Body of pancreas (tissue), 4 donors: ENCODE results near the gene PTMS. TPM values are rescaled to one million over a fixed set of nuclear protein-coding genes. Genes with fewer than 3 reads are reported as not detected.

Experiments used
- ATAC-seq: fragments of 150-250 bp; one replicate; pipeline ENCODE4 v1.9.1; 2016
- DNase-seq, 4 donors: peaks; one replicate each; pipeline ENCODE4 v3.0.0-alpha.2; 2019
- H3K27ac ChIP-seq, 4 donors: fragments of 200-600 bp; sonication (generic); 1 replicate in 3 of 4; 2 replicates in 1 of 4; pipeline versions ENCODE4 v1.5.1 to v1.6.1; 2016 to 2019; ENCODE audit warnings: mild to moderate bottlenecking in 1 of 4, mixed read lengths in 1 of 4, moderate library complexity in 1 of 4
- H3K27me3 ChIP-seq, 2 donors: fragments of 200-600 bp; sonication (generic); one replicate each; pipeline ENCODE4 v1.6.0; 2016; ENCODE audit warnings: mild to moderate bottlenecking in 1 of 2
- H3K36me3 ChIP-seq, 2 donors: fragments of 200-600 bp; sonication (generic); replicated peaks in 1 of 2; 2 replicates each; pipeline ENCODE4 v1.5.1; 2016; ENCODE audit warnings: low read depth in 2 of 2; ENCODE audit not compliant: insufficient read depth in 1 of 2
- H3K4me1 ChIP-seq: fragments of 200-600 bp; sonication (generic); one replicate; pipeline ENCODE4 v1.6.0; 2016
- H3K4me3 ChIP-seq, 2 donors: fragments of 200-600 bp; sonication (generic); 1 replicate in 1 of 2; 2 replicates in 1 of 2; pipeline ENCODE4 v1.5.1; 2016 to 2019
- H3K9me3 ChIP-seq, 3 donors: fragments of 200-600 bp; sonication (generic); 1 replicate in 2 of 3; 2 replicates in 1 of 3; pipeline ENCODE4 v1.5.1; 2016
- POLR2A ChIP-seq, 3 donors: fragments of 450-650 bp; IDR thresholded peaks; one replicate each; pipeline ENCODE4 v1.6.1; 2016; ENCODE audit warnings: antibody characterized with exemption in 3 of 3, mild to moderate bottlenecking in 2 of 3
- WGBS, 2 donors: methylation state at CpG; one replicate each; pipeline ENCODE4 v1.1.5; 2017; 5-methylcytosine and 5-hydroxymethylcytosine counted together
- intact Hi-C: fragments of 100-400 bp; cut with DNase I; formaldehyde crosslinking; loops from one replicate; pipeline ENCODE4 v1.15.1; 2023
- total RNA-seq, 2 donors: library from RNA; depleted of rRNA; stranded (reverse); fragments of >200 nt; gene quantifications; one replicate each; pipeline ENCODE4 v1.1.0, GENCODE V29; 2016
- TF ChIP-seq, protein P1 (sequence below), 7 experiments: fragments of 450-650 bp in 4 of 7; fragments of 200-600 bp in 3 of 7; sonication (generic) in 3 of 7; IDR thresholded peaks; one replicate each; pipeline ENCODE4 v1.5.1; 2016 to 2019; ENCODE audit warnings: antibody characterized with exemption in 7 of 7

PTMS gene
- total RNA-seq, 2 donors from 2014 or later, result 69.5 to 109 TPM

DNA sequence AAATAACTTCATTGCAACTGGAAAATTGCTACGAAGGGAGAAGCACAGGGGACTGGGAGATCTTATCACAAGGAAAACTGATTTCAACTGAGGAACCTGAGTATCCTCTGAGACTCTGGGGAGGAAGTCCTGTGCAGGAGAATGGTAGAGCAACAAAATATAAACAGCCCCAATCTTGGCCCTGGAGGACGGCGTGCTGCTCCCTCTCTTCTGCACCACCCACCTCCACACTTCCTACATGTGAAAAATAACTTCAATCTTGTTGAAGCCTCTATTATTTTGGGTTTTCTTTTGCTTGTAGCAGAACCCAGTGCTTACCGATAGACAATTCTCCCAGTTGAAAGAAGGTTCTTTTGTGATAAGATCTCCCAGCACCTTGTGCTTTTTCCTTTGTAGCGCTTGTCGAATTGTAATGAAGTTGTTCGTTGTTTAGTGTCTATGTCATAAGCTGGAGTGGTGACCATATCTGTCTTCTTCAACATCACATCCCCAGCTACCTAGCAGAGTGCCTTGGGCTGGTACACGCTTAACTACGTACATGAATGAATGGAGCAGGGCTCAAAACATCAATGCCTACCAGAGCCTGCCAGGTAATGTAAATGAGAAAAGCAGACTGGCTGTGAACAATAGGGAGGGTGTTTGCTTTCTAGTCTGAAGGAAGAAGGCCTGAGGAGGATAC, 20.4 kb downstream of the PTMS start:
- ATAC-seq, result no peak
- intact Hi-C loops, result no loop called here
- WGBS, 2 donors, result 58 to 77% methylated on average over 9 of the region's 9 CpGs
- Histone ChIP-seq H3K27me3 (no peaks in the 10 kb centered on the region), H3K9me3 (no peaks in the 10 kb centered on the region), H3K27ac (no peak overlapping the region), H3K4me3 (no peak overlapping the region), H3K36me3 (no peaks in the 10 kb centered on the region), H3K4me1 (no peaks in the 10 kb centered on the region)
- no peak for TF ChIP-seq POLR2A (IDR thresholded peaks at IDR 0.05)
- TF ChIP-seq, protein P1, sequence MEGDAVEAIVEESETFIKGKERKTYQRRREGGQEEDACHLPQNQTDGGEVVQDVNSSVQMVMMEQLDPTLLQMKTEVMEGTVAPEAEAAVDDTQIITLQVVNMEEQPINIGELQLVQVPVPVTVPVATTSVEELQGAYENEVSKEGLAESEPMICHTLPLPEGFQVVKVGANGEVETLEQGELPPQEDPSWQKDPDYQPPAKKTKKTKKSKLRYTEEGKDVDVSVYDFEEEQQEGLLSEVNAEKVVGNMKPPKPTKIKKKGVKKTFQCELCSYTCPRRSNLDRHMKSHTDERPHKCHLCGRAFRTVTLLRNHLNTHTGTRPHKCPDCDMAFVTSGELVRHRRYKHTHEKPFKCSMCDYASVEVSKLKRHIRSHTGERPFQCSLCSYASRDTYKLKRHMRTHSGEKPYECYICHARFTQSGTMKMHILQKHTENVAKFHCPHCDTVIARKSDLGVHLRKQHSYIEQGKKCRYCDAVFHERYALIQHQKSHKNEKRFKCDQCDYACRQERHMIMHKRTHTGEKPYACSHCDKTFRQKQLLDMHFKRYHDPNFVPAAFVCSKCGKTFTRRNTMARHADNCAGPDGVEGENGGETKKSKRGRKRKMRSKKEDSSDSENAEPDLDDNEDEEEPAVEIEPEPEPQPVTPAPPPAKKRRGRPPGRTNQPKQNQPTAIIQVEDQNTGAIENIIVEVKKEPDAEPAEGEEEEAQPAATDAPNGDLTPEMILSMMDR (IDR thresholded peaks at IDR 0.05), result no peak
- no peak for DNase-seq

DNA sequence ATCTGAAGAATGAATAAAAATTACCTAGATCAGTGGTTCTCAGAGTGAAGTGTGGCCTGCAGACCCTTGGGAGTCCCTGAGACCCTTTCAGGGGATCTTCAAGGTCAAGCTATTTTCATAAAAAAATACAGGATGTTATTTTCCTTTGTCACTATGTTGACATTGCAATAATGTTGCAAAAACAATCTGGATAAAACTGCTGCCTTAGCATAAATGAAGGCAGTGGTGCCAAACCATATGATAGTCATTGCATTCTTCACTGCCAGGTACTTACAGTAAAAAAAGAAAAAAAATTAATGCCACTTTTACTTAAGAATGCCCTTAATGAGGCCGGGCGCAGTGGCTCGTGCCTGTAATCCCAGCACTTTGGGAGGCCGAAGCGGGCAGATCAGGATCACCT, 21.1 kb downstream of the PTMS start:
- Histone ChIP-seq H3K9me3 (no peaks in the 10 kb centered on the region), H3K4me1 (no peaks in the 10 kb centered on the region), H3K4me3 (no peak overlapping the region), H3K36me3 (no peaks in the 10 kb centered on the region), H3K27me3 (no peaks in the 10 kb centered on the region), H3K27ac (no peak overlapping the region)
- TF ChIP-seq, protein P1 (IDR thresholded peaks at IDR 0.05), result no peak
- TF ChIP-seq POLR2A (IDR thresholded peaks at IDR 0.05), result no peak
- WGBS, 2 donors, result 91 to 95% methylated on average over 5 of the region's 5 CpGs
- ATAC-seq (no peak), DNase-seq (no peak)
- intact Hi-C loops, result no loop called here

GRCh38 chr12:6788972-6789924, 23.1 kb downstream of the PTMS start, which contains the start of gene CD4:
CD4 (plus strand) TSS chr12:6789528; CDS start chr12:6800139, 10,611 bp downstream.
- Histone ChIP-seq H3K36me3 (no peaks in the 10 kb centered on the region), H3K4me3 (no peak within 1 kb of the TSS), H3K27ac (peak within 1 kb of the TSS in 2 of 4 donors; percentile 8 to 44), H3K4me1 (no peaks in the 10 kb centered on the region), H3K27me3 (no peaks in the 10 kb centered on the region), H3K9me3 (no peaks in the 10 kb centered on the region)
- DNase-seq (peak in 2 of 4 donors; percentile 30 to 75), ATAC-seq (no peak)
- TF ChIP-seq, protein P1 (IDR thresholded peaks at IDR 0.05), result no peak
- peak in 2 of 3 donors; percentile 28 to 59 for TF ChIP-seq POLR2A (IDR thresholded peaks at IDR 0.05)
- intact Hi-C loops, result no loop called here
- WGBS, 2 donors, result 48 to 50% methylated on average over 17 to 18 of the region's 18 CpGs

- Histone ChIP-seq H3K27me3 (no peaks in the 10 kb centered on the region), H3K9me3 (no peaks in the 10 kb centered on the region), H3K27ac (peak overlapping the region in 1 of 4 donors; percentile 1), H3K4me1 (no peaks in the 10 kb centered on the region), H3K36me3 (no peaks in the 10 kb centered on the region), H3K4me3 (no peak overlapping the region)
- TF ChIP-seq POLR2A (IDR thresholded peaks at IDR 0.05), result no peak
- TF ChIP-seq, protein P1 (IDR thresholded peaks at IDR 0.05), result no peak
- DNase-seq, result no peak
- ATAC-seq, result no peak
- WGBS, 2 donors, result 62 to 71% methylated on average over 11 to 12 of the region's 12 CpGs
- intact Hi-C loops, result no loop called here
Measured at GRCh38 chr12:6790496-6791150, 24.5 kb downstream of the PTMS start.
